Neuronal stem cell (in vitro differentiated cells): ENCODE data around the gene BCL3.
A peak's percentile ranks its signal among the peaks of the same experiment; 100 is the strongest.
"Not testable (repeated sequence)": the region's sequence is repeated elsewhere in the genome, so short reads cannot be mapped to it uniquely, and the experiment has no call there.

ENCODE experiments used
- DNase-seq: peaks from one replicate; pipeline ENCODE4 v3.0.0-alpha.2; 2013; ENCODE audit warnings: low spot score
- H2AFZ ChIP-seq: one replicate; pipeline ENCODE4 v1.6.1; 2013; ENCODE audit warnings: mild to moderate bottlenecking, low read length, inconsistent platforms
- H2AK5ac ChIP-seq: 2 replicates; pipeline ENCODE4 v1.6.1; 2013; ENCODE audit warnings: low read depth, mild to moderate bottlenecking, inconsistent platforms, low read length, moderate library complexity, mixed read lengths
- H2BK120ac ChIP-seq: 2 replicates; pipeline ENCODE4 v1.6.1; 2013; ENCODE audit warnings: low read depth, mild to moderate bottlenecking, inconsistent platforms, low read length, moderate library complexity, mixed read lengths
- H2BK12ac ChIP-seq: one replicate; pipeline ENCODE4 v1.6.1; 2013; ENCODE audit warnings: low read length, inconsistent platforms
- H2BK15ac ChIP-seq: 2 replicates; pipeline ENCODE4 v1.6.1; 2013; ENCODE audit warnings: mild to moderate bottlenecking, low read length, inconsistent platforms, mixed read lengths
- H2BK5ac ChIP-seq: one replicate; pipeline ENCODE4 v1.6.1; 2013; ENCODE audit warnings: inconsistent platforms, mild to moderate bottlenecking, low read length, moderate library complexity
- H3K14ac ChIP-seq: one replicate; pipeline ENCODE4 v1.6.1; 2013; ENCODE audit warnings: low read length, inconsistent platforms
- H3K18ac ChIP-seq: 2 replicates; pipeline ENCODE4 v1.6.1; 2013; ENCODE audit warnings: low read length, inconsistent platforms
- H3K23ac ChIP-seq: 2 replicates; pipeline ENCODE4 v1.6.1; 2013; ENCODE audit warnings: low read depth, mild to moderate bottlenecking, mixed read lengths, low read length, inconsistent platforms; ENCODE audit not compliant: poor library complexity
- H3K27ac ChIP-seq: replicated peaks from 3 replicates; pipeline ENCODE4 v1.5.1; 2013; ENCODE audit warnings: low read length, inconsistent platforms
- H3K27me3 ChIP-seq, 3 experiments: 2 replicates each; pipeline ENCODE4 v1.6.1; 2013; ENCODE audit warnings: low read length in 3 of 3, mild to moderate bottlenecking in 2 of 3, inconsistent platforms in 1 of 3, low read depth in 1 of 3, mixed read lengths in 1 of 3, moderate library complexity in 1 of 3; ENCODE audit not compliant: control insufficient read depth in 3 of 3, insufficient read depth in 3 of 3
- H3K36me3 ChIP-seq, 2 donors: replicated peaks in 1 of 2; 2 replicates each; pipeline ENCODE4 v1.6.1; 2013; ENCODE audit warnings: low read length in 2 of 2; ENCODE audit not compliant: control insufficient read depth in 2 of 2, insufficient read depth in 2 of 2
- H3K4ac ChIP-seq: 2 replicates; pipeline ENCODE4 v1.6.1; 2013; ENCODE audit warnings: inconsistent platforms, mild to moderate bottlenecking, low read length, moderate library complexity
- H3K4me1 ChIP-seq, 2 donors: 1 replicate in 1 of 2; 2 replicates in 1 of 2; pipeline ENCODE4 v1.6.1; 2013; ENCODE audit warnings: low read length in 2 of 2, low read depth in 1 of 2; ENCODE audit not compliant: control insufficient read depth in 2 of 2, insufficient read depth in 1 of 2
- H3K4me2 ChIP-seq: one replicate; pipeline ENCODE4 v1.6.1; 2013; ENCODE audit warnings: mild to moderate bottlenecking, low read length, inconsistent platforms; ENCODE audit not compliant: insufficient read depth, poor library complexity, severe bottlenecking
- H3K4me3 ChIP-seq, 2 donors: 2 replicates each; pipeline ENCODE4 v1.5.1; 2013; ENCODE audit warnings: low read length in 2 of 2, mild to moderate bottlenecking in 2 of 2, inconsistent platforms in 1 of 2, moderate library complexity in 1 of 2
- H3K79me1 ChIP-seq: one replicate; pipeline ENCODE4 v1.6.1; 2013; ENCODE audit warnings: low read depth, mild to moderate bottlenecking, inconsistent platforms, low read length, moderate library complexity
- H3K9ac ChIP-seq: one replicate; pipeline ENCODE4 v1.6.1; 2013; ENCODE audit warnings: mild to moderate bottlenecking, low read depth, low read length, inconsistent platforms; ENCODE audit not compliant: poor library complexity
- H3K9me3 ChIP-seq, 2 donors: replicated peaks in 1 of 2; 2 replicates each; pipeline versions ENCODE3 to v1.6.1; 2013; ENCODE audit warnings: low read length in 2 of 2, mild to moderate bottlenecking in 2 of 2, inconsistent platforms in 1 of 2, low read depth in 1 of 2, mixed read lengths in 1 of 2, moderate library complexity in 1 of 2; ENCODE audit not compliant: control insufficient read depth in 2 of 2, insufficient read depth in 1 of 2
- H4K8ac ChIP-seq: one replicate; pipeline ENCODE4 v1.6.1; 2013; ENCODE audit warnings: low read depth, mild to moderate bottlenecking, inconsistent platforms, low read length, moderate library complexity
- H4K91ac ChIP-seq: one replicate; pipeline ENCODE4 v1.6.1; 2013; ENCODE audit warnings: low read length, low read depth, mild to moderate bottlenecking, inconsistent platforms; ENCODE audit not compliant: poor library complexity
- WGBS, 2 donors: extraction: QIAGEN DNeasy Blood & Tissue Kit; methylation state at CpG; one replicate each; pipeline ENCODE4 v1.1.7; 2013; ENCODE audit warnings: missing lambda C conversion rate in 2 of 2, mixed read lengths in 1 of 2; ENCODE audit not compliant: insufficient read length in 2 of 2, insufficient replicate concordance in 1 of 2; ENCODE audit errors: extremely low coverage in 2 of 2; 5-methylcytosine and 5-hydroxymethylcytosine counted together

The BCL3 gene

GRCh38 chr19:44767295-44768180, 19.0 kb downstream of the BCL3 start:
- Histone ChIP-seq H3K4me3 (no peak overlapping the region), H3K27ac (no peak overlapping the region), H3K4me1 (peaks cover 0 to 2% of the 10 kb centered on the region in 2 donors)

DNA sequence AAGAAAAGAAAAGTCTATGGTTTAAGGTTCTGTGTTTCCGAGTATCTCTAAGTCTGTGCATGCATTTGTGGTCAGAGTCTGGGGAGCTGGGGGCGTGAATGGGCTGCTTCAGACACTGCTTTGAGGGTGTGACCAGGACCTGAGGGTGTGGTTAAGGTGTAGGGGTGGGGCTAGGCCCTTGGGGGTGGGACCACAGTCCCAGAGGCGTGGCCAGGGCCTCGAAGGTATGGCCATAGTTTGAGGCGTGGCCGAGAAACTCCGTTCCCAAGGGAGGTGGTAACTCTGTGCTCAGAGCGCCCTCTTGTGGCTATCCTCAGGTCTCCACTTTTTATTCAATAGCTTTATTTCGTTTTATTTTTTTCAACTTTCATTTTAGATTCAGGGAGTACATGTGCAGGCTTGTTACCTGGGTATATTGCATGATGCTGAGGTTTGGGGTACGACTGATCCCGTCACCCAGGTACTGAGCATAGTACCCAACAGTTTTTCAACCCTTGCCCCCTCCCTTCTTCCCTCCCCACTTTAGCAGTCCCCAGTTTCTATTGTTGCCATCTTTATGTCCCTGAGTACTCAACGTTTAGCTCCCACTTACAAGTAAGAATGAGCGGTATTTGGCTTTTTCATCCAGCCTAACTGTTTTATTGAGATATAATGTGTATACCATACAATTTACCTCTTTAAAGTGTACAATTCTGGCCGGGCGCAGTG, 22.2 kb downstream of the BCL3 start:
- Histone ChIP-seq H4K8ac (no peak overlapping the region), H2BK12ac (no peak overlapping the region), H2BK15ac (no peak overlapping the region), H3K36me3 (no peaks in the 10 kb centered on the region), H3K4ac (no peak overlapping the region), H2BK120ac (no peak overlapping the region), H2AK5ac (no peak overlapping the region), H3K23ac (no peak overlapping the region), H3K18ac (no peak overlapping the region), H3K9ac (no peak overlapping the region), H3K14ac (no peak overlapping the region), H3K4me1 (peaks cover 0 to 2% of the 10 kb centered on the region in 2 donors), H3K79me1 (no peaks in the 10 kb centered on the region), H2AFZ (peak overlapping the region; percentile 75), H2BK5ac (no peak overlapping the region), H3K27ac (no peak overlapping the region), H3K4me2 (no peak overlapping the region), H3K4me3 (no peak overlapping the region), H3K27me3 (peaks cover 0 to 9% (median 0%) of the 10 kb centered on the region in 3 experiments), H3K9me3 (peaks cover 2 to 7% of the 10 kb centered on the region in 2 donors), H4K91ac (no peak overlapping the region)
- no CpG with 5 or more reads among the region's 15 CpGs for WGBS, 2 donors
- peak; percentile 88 for DNase-seq

More at GRCh38 chr19:44767295-44768180, 19.0 kb downstream of the BCL3 start:
- H4K91ac ChIP-seq = no peak overlapping the region
- H2AFZ ChIP-seq = no peak overlapping the region
- no peak overlapping the region for H2BK5ac ChIP-seq
- no peak overlapping the region for H2BK15ac ChIP-seq
- no peak overlapping the region for H3K9ac ChIP-seq
- DNase-seq = no peak
- no peaks in the 10 kb centered on the region for H3K36me3 ChIP-seq
- H3K79me1 ChIP-seq = no peaks in the 10 kb centered on the region
- no peak overlapping the region for H2AK5ac ChIP-seq
- no peak overlapping the region for H3K4me2 ChIP-seq
- H3K18ac ChIP-seq = no peak overlapping the region
- H3K23ac ChIP-seq = no peak overlapping the region
- peaks cover 2 to 7% of the 10 kb centered on the region in 2 donors for H3K9me3 ChIP-seq
- WGBS, 2 donors = no CpG with 5 or more reads among the region's 11 CpGs
- peaks cover 0 to 2% (median 0%) of the 10 kb centered on the region in 3 experiments for H3K27me3 ChIP-seq
- no peak overlapping the region for H3K4ac ChIP-seq
- no peak overlapping the region for H2BK120ac ChIP-seq
- H2BK12ac ChIP-seq = no peak overlapping the region
- no peak overlapping the region for H4K8ac ChIP-seq
- H3K14ac ChIP-seq = no peak overlapping the region

- not testable (repeated sequence) for H2BK12ac ChIP-seq, H4K91ac ChIP-seq, H3K9ac ChIP-seq, H3K27ac ChIP-seq, H2BK120ac ChIP-seq, DNase-seq, H3K18ac ChIP-seq, H4K8ac ChIP-seq, H3K4me1 ChIP-seq, H3K4me3 ChIP-seq, H3K14ac ChIP-seq, H2BK15ac ChIP-seq, H2AK5ac ChIP-seq, H3K4me2 ChIP-seq, H3K9me3 ChIP-seq, H3K79me1 ChIP-seq, H3K23ac ChIP-seq, H2AFZ ChIP-seq, H3K36me3 ChIP-seq, H2BK5ac ChIP-seq, H3K4ac ChIP-seq
- no CpG with 5 or more reads among the region's 18 CpGs for WGBS, 2 donors
- peaks cover 0 to 19% (median 0%) of the 10 kb centered on the region in 3 experiments for H3K27me3 ChIP-seq
These were observed 23.6 kb downstream of the BCL3 start for GRCh38 chr19:44772144-44772543.

DNA sequence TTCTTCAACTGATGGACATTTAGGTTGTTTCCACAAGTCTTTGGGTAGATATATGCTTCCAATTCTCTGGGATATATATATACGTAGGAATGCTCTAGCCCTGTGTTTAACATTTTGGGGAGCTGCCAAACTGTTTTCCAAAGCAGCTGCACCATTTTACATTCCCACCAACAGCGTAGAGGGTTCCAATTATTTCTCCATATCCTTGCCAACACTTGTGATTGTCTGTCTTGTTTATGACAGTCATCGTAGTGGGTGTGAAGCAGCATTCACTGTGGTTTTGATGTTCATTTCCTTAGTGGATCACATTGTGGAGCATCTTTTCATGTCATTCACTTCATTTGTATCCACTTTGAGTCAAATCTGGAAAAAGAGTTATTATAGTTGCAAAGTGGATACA, 24.5 kb downstream of the BCL3 start:
- no CpG with 5 or more reads among the region's 3 CpGs for whole genome bisulfite sequencing, 2 donors
- H2BK15ac ChIP-seq = no peak overlapping the region
- H3K4me2 ChIP-seq = no peak overlapping the region

More for the DNA sequence above, 24.5 kb downstream of the BCL3 start:
- H3K9me3 ChIP-seq = peaks cover 0 to 3% of the 10 kb centered on the region in 2 donors
- H4K91ac ChIP-seq = no peak overlapping the region
- H3K4me1 ChIP-seq = peaks cover 0 to 2% of the 10 kb centered on the region in 2 donors
- H3K79me1 ChIP-seq = no peaks in the 10 kb centered on the region
- H3K9ac ChIP-seq = no peak overlapping the region
- no peak overlapping the region for H2AFZ ChIP-seq
- no peak overlapping the region for H2BK12ac ChIP-seq
- H3K27me3 ChIP-seq = peaks cover 0 to 25% (median 4%) of the 10 kb centered on the region in 3 experiments
- H3K27ac ChIP-seq = no peak overlapping the region
- no peak overlapping the region for H2BK120ac ChIP-seq
- H3K23ac ChIP-seq = no peak overlapping the region
- no peak for DNase-seq
- H3K4me3 ChIP-seq = no peak overlapping the region
- no peak overlapping the region for H3K18ac ChIP-seq
- no peak overlapping the region for H4K8ac ChIP-seq
- H2BK5ac ChIP-seq = no peak overlapping the region
- no peak overlapping the region for H3K4ac ChIP-seq
- no peak overlapping the region for H2AK5ac ChIP-seq
- no peak overlapping the region for H3K14ac ChIP-seq
- no peaks in the 10 kb centered on the region for H3K36me3 ChIP-seq
